ENCODE results near the gene PARP8. TPM values are rescaled to one million over a fixed set of nuclear protein-coding genes. Genes with fewer than 3 reads are reported as not detected.

The PARP8 gene
- total RNA-seq, 4 donors from 2014 or later = 12.0 to 34.7 (median 25.3) TPM

GRCh38 chr5:50874306-50875001, 208.0 kb downstream of the PARP8 start:
- no peaks in the 10 kb centered on the region for H3K36me3 ChIP-seq

DNA sequence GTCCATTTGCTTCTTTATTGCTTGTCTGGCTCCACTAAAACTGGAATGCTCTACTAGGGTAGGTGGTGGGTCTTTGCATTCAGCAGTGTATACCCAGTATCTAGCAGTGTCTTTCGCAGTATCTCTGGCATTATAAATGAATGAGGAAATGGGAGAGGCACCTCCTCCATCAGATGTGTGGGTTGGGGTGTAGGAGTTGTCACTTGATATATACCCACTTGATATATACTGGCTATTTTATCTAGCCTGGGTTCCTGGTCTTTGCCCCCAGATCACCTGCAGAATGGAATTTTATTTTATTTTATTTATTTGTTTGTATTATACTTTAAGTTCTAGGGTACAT, 208.5 kb downstream of the PARP8 start:
- H3K27me3 ChIP-seq = no peaks in the 10 kb centered on the region
- H3K9me3 ChIP-seq = no peaks in the 10 kb centered on the region
- no peak for DNase-seq
- no peak overlapping the region for H3K4me3 ChIP-seq
- H3K36me3 ChIP-seq = no peaks in the 10 kb centered on the region
- H3K4me1 ChIP-seq = no peaks in the 10 kb centered on the region
- no peak for TF ChIP-seq POLR2A (IDR thresholded peaks at IDR 0.05)
- TF ChIP-seq, protein P1, sequence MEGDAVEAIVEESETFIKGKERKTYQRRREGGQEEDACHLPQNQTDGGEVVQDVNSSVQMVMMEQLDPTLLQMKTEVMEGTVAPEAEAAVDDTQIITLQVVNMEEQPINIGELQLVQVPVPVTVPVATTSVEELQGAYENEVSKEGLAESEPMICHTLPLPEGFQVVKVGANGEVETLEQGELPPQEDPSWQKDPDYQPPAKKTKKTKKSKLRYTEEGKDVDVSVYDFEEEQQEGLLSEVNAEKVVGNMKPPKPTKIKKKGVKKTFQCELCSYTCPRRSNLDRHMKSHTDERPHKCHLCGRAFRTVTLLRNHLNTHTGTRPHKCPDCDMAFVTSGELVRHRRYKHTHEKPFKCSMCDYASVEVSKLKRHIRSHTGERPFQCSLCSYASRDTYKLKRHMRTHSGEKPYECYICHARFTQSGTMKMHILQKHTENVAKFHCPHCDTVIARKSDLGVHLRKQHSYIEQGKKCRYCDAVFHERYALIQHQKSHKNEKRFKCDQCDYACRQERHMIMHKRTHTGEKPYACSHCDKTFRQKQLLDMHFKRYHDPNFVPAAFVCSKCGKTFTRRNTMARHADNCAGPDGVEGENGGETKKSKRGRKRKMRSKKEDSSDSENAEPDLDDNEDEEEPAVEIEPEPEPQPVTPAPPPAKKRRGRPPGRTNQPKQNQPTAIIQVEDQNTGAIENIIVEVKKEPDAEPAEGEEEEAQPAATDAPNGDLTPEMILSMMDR (IDR thresholded peaks at IDR 0.05) = no peak
- no peak overlapping the region for H3K27ac ChIP-seq

More at GRCh38 chr5:50874306-50875001, 208.0 kb downstream of the PARP8 start:
- H3K4me1 ChIP-seq = no peaks in the 10 kb centered on the region
- no peak overlapping the region for H3K4me3 ChIP-seq
- no peaks in the 10 kb centered on the region for H3K9me3 ChIP-seq
- TF ChIP-seq, protein P1 (IDR thresholded peaks at IDR 0.05) = no peak
- TF ChIP-seq POLR2A (IDR thresholded peaks at IDR 0.05) = no peak
- H3K27me3 ChIP-seq = no peaks in the 10 kb centered on the region
- no peak for DNase-seq
- no peak overlapping the region for H3K27ac ChIP-seq

DNA sequence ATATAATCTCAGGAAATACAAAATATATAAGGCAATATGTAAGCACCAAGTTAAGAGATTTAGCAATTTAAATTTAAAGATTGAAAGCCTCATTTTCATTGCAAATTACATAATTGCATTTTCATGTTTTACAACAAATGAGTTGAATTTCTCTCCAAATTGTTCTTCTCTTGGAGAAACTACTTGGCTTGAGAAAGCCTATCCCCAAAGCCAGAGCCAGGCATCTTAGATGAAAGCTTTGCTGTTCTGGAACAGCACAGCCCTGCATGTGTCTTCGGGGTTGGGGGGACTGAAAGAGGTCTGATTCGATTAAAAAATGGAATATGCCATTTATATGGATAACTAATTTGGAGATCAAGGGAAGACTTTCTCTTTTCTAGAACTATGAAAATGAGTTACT, 212.0 kb downstream of the PARP8 start:
- TF ChIP-seq, protein P1 (IDR thresholded peaks at IDR 0.05) = no peak
- TF ChIP-seq POLR2A (IDR thresholded peaks at IDR 0.05) = no peak
- Histone ChIP-seq H3K4me1 (no peaks in the 10 kb centered on the region), H3K36me3 (no peaks in the 10 kb centered on the region), H3K9me3 (no peaks in the 10 kb centered on the region), H3K27ac (no peak overlapping the region), H3K4me3 (no peak overlapping the region), H3K27me3 (no peaks in the 10 kb centered on the region)
- no peak for DNase-seq

DNA sequence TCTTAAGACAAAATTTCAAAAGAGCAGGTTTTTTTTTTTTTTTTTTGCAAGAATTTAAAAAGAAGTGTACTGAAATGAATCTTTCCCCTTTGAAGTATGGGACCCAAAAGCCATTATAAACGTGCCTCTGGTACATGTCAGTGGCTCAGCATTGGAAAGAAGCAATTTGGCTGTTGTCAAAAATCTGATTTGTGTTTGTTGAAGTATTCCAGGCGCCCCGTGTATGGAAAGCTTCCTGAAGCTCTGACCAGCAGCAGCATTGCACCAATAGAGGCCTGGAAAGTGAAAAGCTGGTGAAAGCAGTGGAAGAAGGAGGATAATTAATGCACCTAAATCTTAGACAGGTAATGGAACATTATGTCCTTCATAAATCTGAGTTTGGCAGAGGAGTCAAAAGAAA, 215.0 kb downstream of the PARP8 start:
- DNase-seq = no peak
- Histone ChIP-seq H3K27ac (no peak overlapping the region), H3K4me3 (no peak overlapping the region), H3K9me3 (no peaks in the 10 kb centered on the region), H3K36me3 (no peaks in the 10 kb centered on the region), H3K27me3 (no peaks in the 10 kb centered on the region), H3K4me1 (no peaks in the 10 kb centered on the region)
- no peak for TF ChIP-seq POLR2A (IDR thresholded peaks at IDR 0.05)
- TF ChIP-seq, protein P1 (IDR thresholded peaks at IDR 0.05) = no peak

DNA sequence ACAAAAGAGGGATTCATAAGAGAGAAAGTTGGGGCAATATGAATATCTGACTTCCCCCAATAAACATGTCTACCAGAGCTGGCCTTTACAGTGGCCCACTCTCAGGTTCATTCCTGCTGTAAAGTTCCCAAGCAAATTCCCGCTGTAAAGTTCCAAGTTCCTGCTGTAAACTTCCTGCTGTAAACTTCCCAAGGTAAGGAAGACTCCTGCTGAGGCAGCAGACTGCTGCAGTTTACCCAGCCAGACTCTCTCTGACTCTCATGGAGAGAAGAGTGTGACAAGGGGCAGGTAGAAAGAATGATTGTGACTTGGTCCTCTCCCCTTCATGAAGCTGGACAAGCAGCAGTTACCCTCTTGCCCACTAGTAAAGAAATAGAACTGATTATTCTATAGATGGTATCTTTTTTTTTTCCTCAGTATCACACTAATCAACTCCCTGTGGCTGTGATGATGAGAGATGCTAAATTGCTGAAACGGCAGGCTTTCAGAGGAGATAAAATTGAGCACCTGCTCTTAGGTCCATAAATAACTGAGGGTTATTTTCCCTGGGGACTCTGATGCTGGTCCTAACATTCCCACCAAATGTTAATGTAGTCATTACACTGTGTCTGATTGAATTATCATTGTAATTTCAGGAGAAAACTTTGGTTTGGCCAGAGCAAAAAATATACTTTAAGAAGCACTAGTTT, 220.4 kb downstream of the PARP8 start:
- Histone ChIP-seq H3K27ac (no peak overlapping the region), H3K4me3 (no peak overlapping the region), H3K4me1 (no peaks in the 10 kb centered on the region), H3K36me3 (no peaks in the 10 kb centered on the region), H3K9me3 (no peaks in the 10 kb centered on the region), H3K27me3 (no peaks in the 10 kb centered on the region)
- DNase-seq = no peak
- TF ChIP-seq, protein P1 (IDR thresholded peaks at IDR 0.05) = no peak
- no peak for TF ChIP-seq POLR2A (IDR thresholded peaks at IDR 0.05)

Measured in Peyer's patch (tissue), 4 donors.